H9 (cell line): ENCODE measurements around the gene SLC25A19. TPM values are rescaled to one million over a fixed set of nuclear protein-coding genes. Genes with fewer than 3 reads are reported as not detected.

Source experiments
- DNase-seq: peaks from one replicate; pipeline ENCODE4 v3.0.0-alpha.2; 2017
- H2AFZ ChIP-seq: one replicate; pipeline ENCODE4 v1.6.1; 2013; ENCODE audit warnings: mild to moderate bottlenecking, low read length, control low read depth, moderate library complexity
- H2AK5ac ChIP-seq: 2 replicates; pipeline ENCODE4 v1.6.1; 2013; ENCODE audit warnings: low read length, control low read depth, mixed read lengths; ENCODE audit not compliant: insufficient read length
- H2BK120ac ChIP-seq: one replicate; pipeline ENCODE4 v1.6.1; 2013; ENCODE audit warnings: low read depth, mild to moderate bottlenecking, low read length, control low read depth, inconsistent platforms; ENCODE audit not compliant: poor library complexity, severe bottlenecking
- H2BK12ac ChIP-seq: 2 replicates; pipeline ENCODE4 v1.6.1; 2013; ENCODE audit warnings: low read length, control low read depth, mixed read lengths, low read depth; ENCODE audit not compliant: insufficient read length
- H2BK15ac ChIP-seq: 2 replicates; pipeline ENCODE4 v1.6.1; 2013; ENCODE audit warnings: low read depth, low read length, control low read depth
- H2BK20ac ChIP-seq: one replicate; pipeline ENCODE4 v1.6.1; 2013; ENCODE audit warnings: low read depth, mild to moderate bottlenecking, low read length, control low read depth, inconsistent platforms; ENCODE audit not compliant: poor library complexity, severe bottlenecking
- H2BK5ac ChIP-seq: 2 replicates; pipeline ENCODE4 v1.6.1; 2013; ENCODE audit warnings: low read length, control low read depth, mixed read lengths; ENCODE audit not compliant: insufficient read length
- H3K14ac ChIP-seq: 2 replicates; pipeline ENCODE4 v1.6.1; 2013; ENCODE audit warnings: low read length, control low read depth; ENCODE audit not compliant: insufficient read depth
- H3K18ac ChIP-seq: 2 replicates; pipeline ENCODE4 v1.6.1; 2013; ENCODE audit warnings: low read depth, mild to moderate bottlenecking, mixed read lengths, low read length, control low read depth; ENCODE audit not compliant: insufficient read length
- H3K23ac ChIP-seq: 2 replicates; pipeline ENCODE4 v1.6.1; 2013; ENCODE audit warnings: low read length, control low read depth, mixed read lengths, low read depth; ENCODE audit not compliant: insufficient read length
- H3K23me2 ChIP-seq: 2 replicates; pipeline ENCODE4 v1.6.1; 2013; ENCODE audit warnings: low read depth, mild to moderate bottlenecking, mixed read lengths, low read length, control low read depth; ENCODE audit not compliant: insufficient read length, poor library complexity, severe bottlenecking
- H3K27ac ChIP-seq: 2 replicates; pipeline ENCODE4 v1.5.1; 2013; ENCODE audit warnings: low read length, control low read depth, mixed read lengths, low read depth; ENCODE audit not compliant: insufficient read length
- H3K27me3 ChIP-seq: 2 replicates; pipeline ENCODE4 v1.6.1; 2013; ENCODE audit warnings: low read length, control low read depth, inconsistent platforms; ENCODE audit not compliant: insufficient read depth
- H3K4ac ChIP-seq: 2 replicates; pipeline ENCODE4 v1.6.1; 2013; ENCODE audit warnings: low read depth, mild to moderate bottlenecking, control low read depth, inconsistent platforms, low read length, moderate library complexity
- H3K4me1 ChIP-seq: 2 replicates; pipeline ENCODE4 v1.6.1; 2013; ENCODE audit warnings: low read length, control low read depth, inconsistent platforms; ENCODE audit not compliant: insufficient read depth
- H3K4me2 ChIP-seq: 2 replicates; pipeline ENCODE4 v1.6.1; 2013; ENCODE audit warnings: low read length, control low read depth, mixed read lengths; ENCODE audit not compliant: insufficient read length, insufficient read depth
- H3K56ac ChIP-seq: 2 replicates; pipeline ENCODE4 v1.6.1; 2013; ENCODE audit warnings: low read depth, mild to moderate bottlenecking, mixed read lengths, low read length, control low read depth; ENCODE audit not compliant: insufficient read length
- H3K79me1 ChIP-seq: 2 replicates; pipeline ENCODE4 v1.6.1; 2013; ENCODE audit warnings: low read depth, mild to moderate bottlenecking, moderate library complexity, low read length, control low read depth, inconsistent platforms; ENCODE audit not compliant: insufficient read depth, poor library complexity, severe bottlenecking
- H3K79me2 ChIP-seq: 2 replicates; pipeline ENCODE4 v1.6.1; 2013; ENCODE audit warnings: low read length, control low read depth, inconsistent platforms; ENCODE audit not compliant: insufficient read depth
- H3K9ac ChIP-seq: 2 replicates; pipeline ENCODE4 v1.6.1; 2013; ENCODE audit warnings: low read length, control low read depth, mixed read lengths; ENCODE audit not compliant: insufficient read length; ENCODE audit errors: extremely low read depth
- H3K9me3 ChIP-seq: one replicate; pipeline ENCODE4 v1.6.1; 2013; ENCODE audit warnings: low read depth, low read length, inconsistent platforms; ENCODE audit not compliant: control insufficient read depth
- H3T11ph ChIP-seq: one replicate; pipeline ENCODE4 v1.6.1; 2013; ENCODE audit warnings: mild to moderate bottlenecking, low read length, control low read depth, inconsistent platforms
- H4K20me1 ChIP-seq: one replicate; pipeline ENCODE4 v1.6.1; 2013; ENCODE audit not compliant: control insufficient read depth, insufficient read length, insufficient read depth
- H4K5ac ChIP-seq: 2 replicates; pipeline ENCODE4 v1.6.1; 2013; ENCODE audit warnings: low read depth, mild to moderate bottlenecking, mixed read lengths, low read length, control low read depth; ENCODE audit not compliant: insufficient read length
- H4K8ac ChIP-seq: replicated peaks from 2 replicates; pipeline ENCODE4 v1.6.1; 2013; ENCODE audit warnings: low read length, control low read depth, mixed read lengths, low read depth; ENCODE audit not compliant: insufficient read length
- H4K91ac ChIP-seq: 2 replicates; pipeline ENCODE4 v1.6.1; 2013; ENCODE audit warnings: low read depth, mild to moderate bottlenecking, moderate library complexity, mixed read lengths, low read length, control low read depth; ENCODE audit not compliant: insufficient read length
- H3K27ac Mint-ChIP-seq, 3 experiments: 2 replicates in 2 of 3; 3 replicates in 1 of 3; pipeline ENCODE4 v1.8.0; 2020 to 2021; ENCODE audit warnings: mixed read lengths in 3 of 3, mild to moderate bottlenecking in 1 of 3, moderate library complexity in 1 of 3
- H3K27me3 Mint-ChIP-seq: 2 replicates; pipeline ENCODE4 v1.8.0; 2021; ENCODE audit warnings: low read depth, mild to moderate bottlenecking, moderate library complexity, mixed read lengths
- H3K36me3 Mint-ChIP-seq, 3 experiments: 2 replicates in 2 of 3; 3 replicates in 1 of 3; pipeline ENCODE4 v1.8.0; 2020 to 2021; ENCODE audit warnings: low read depth in 3 of 3, mixed read lengths in 3 of 3; ENCODE audit not compliant: insufficient read depth in 1 of 3
- H3K4me1 Mint-ChIP-seq, 2 experiments: 2 replicates each; pipeline ENCODE4 v1.8.0; 2020; ENCODE audit warnings: mixed read lengths in 2 of 2
- H3K4me3 Mint-ChIP-seq, 2 experiments: 2 replicates in 1 of 2; 3 replicates in 1 of 2; pipeline ENCODE4 v1.8.0; 2020 to 2021; ENCODE audit warnings: mild to moderate bottlenecking in 2 of 2, mixed read lengths in 2 of 2, moderate library complexity in 1 of 2
- H3K9me3 Mint-ChIP-seq, 2 experiments: 2 replicates in 1 of 2; 3 replicates in 1 of 2; pipeline ENCODE4 v1.8.0; 2020; ENCODE audit warnings: mild to moderate bottlenecking in 2 of 2, mixed read lengths in 2 of 2, moderate library complexity in 1 of 2
- WGBS: extraction: QIAGEN DNeasy Blood & Tissue Kit; methylation state at CpG from one replicate; pipeline ENCODE4 v1.1.7; 2013; ENCODE audit warnings: missing lambda C conversion rate, low lambda C conversion rate, mixed read lengths; ENCODE audit not compliant: insufficient read length; ENCODE audit errors: extremely low coverage; 5-methylcytosine and 5-hydroxymethylcytosine counted together
- total RNA-seq: library from RNA; stranded (reverse); gene quantifications from 2 replicates; pipeline ENCODE4 v1.2.1, GENCODE V29; 2021
- TF ChIP-seq, protein P1 (sequence below): fragments of 200-600 bp; sonication (generic); conservative IDR thresholded peaks from 3 replicates; pipeline ENCODE4 v1.8.0; 2021; ENCODE audit warnings: antibody characterized with exemption, mild to moderate bottlenecking

Gene SLC25A19
- total RNA-seq, 1 experiment from 2014 or later, result 24.2 TPM

- H3K14ac ChIP-seq, result no peak overlapping the region
- H3K79me2 ChIP-seq, result no peaks in the 10 kb centered on the region
- no peak overlapping the region for H3T11ph ChIP-seq
- Mint-ChIP-seq H3K9me3 (no peaks in the 10 kb centered on the region), H3K27ac (peak overlapping the region; percentile 10 to 93 (median 88); a peak in 2 of 7 replicates), H3K4me3 (no peak overlapping the region), H3K36me3 (peaks cover 27 to 51% (median 39%) of the 10 kb centered on the region in 3 experiments), H3K4me1 (peaks cover 13 to 25% of the 10 kb centered on the region in 2 experiments), H3K27me3 (no peaks in the 10 kb centered on the region)
- no peaks in the 10 kb centered on the region for H4K20me1 ChIP-seq
- no peak overlapping the region for H2BK20ac ChIP-seq
- H3K9ac ChIP-seq, result no peak overlapping the region
- H2BK5ac ChIP-seq, result no peak overlapping the region
- no peaks in the 10 kb centered on the region for H3K23me2 ChIP-seq
- no peak overlapping the region for H4K5ac ChIP-seq
- no peak overlapping the region for H4K8ac ChIP-seq
- H3K27ac ChIP-seq, result no peak overlapping the region
- H3K4me2 ChIP-seq, result no peak overlapping the region
- H4K91ac ChIP-seq, result no peak overlapping the region
- H3K18ac ChIP-seq, result no peak overlapping the region
- no peak overlapping the region for H2AFZ ChIP-seq
- no peak overlapping the region for H3K4ac ChIP-seq
- H3K27me3 ChIP-seq, result no peaks in the 10 kb centered on the region
- no peak overlapping the region for H3K56ac ChIP-seq
- no peak overlapping the region for H2AK5ac ChIP-seq
- no CpG with 5 or more reads among the region's 6 CpGs for WGBS
- H2BK12ac ChIP-seq, result no peak overlapping the region
- H3K23ac ChIP-seq, result no peak overlapping the region
- H3K79me1 ChIP-seq, result peaks cover 2% of the 10 kb centered on the region
- H3K9me3 ChIP-seq, result no peaks in the 10 kb centered on the region
- TF ChIP-seq, protein P1, sequence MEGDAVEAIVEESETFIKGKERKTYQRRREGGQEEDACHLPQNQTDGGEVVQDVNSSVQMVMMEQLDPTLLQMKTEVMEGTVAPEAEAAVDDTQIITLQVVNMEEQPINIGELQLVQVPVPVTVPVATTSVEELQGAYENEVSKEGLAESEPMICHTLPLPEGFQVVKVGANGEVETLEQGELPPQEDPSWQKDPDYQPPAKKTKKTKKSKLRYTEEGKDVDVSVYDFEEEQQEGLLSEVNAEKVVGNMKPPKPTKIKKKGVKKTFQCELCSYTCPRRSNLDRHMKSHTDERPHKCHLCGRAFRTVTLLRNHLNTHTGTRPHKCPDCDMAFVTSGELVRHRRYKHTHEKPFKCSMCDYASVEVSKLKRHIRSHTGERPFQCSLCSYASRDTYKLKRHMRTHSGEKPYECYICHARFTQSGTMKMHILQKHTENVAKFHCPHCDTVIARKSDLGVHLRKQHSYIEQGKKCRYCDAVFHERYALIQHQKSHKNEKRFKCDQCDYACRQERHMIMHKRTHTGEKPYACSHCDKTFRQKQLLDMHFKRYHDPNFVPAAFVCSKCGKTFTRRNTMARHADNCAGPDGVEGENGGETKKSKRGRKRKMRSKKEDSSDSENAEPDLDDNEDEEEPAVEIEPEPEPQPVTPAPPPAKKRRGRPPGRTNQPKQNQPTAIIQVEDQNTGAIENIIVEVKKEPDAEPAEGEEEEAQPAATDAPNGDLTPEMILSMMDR, result no peak
- no peak overlapping the region for H2BK120ac ChIP-seq
- H2BK15ac ChIP-seq, result no peak overlapping the region
- H3K4me1 ChIP-seq, result no peaks in the 10 kb centered on the region
- DNase-seq, result no peak
Measured at GRCh38 chr17:75325348-75325747, 36.1 kb upstream of the SLC25A19 start.
